Thyroid gland (tissue), 4 donors: Measurements from ENCODE around the gene CBLL1. TPM values are rescaled to one million over a fixed set of nuclear protein-coding genes. Genes with fewer than 3 reads are reported as not detected.
A peak's percentile ranks its signal among the peaks of the same experiment; 100 is the strongest.

ENCODE experiments used
- DNase-seq, 2 donors: peaks; one replicate each; pipeline ENCODE4 v3.0.0-alpha.2; 2019
- H3K27ac ChIP-seq, 3 donors: fragments of 200-600 bp; sonication (generic); 1 replicate in 2 of 3; 2 replicates in 1 of 3; pipeline ENCODE4 v1.5.1; 2016 to 2019; ENCODE audit warnings: mild to moderate bottlenecking in 1 of 3, moderate library complexity in 1 of 3
- H3K27me3 ChIP-seq: fragments of 200-600 bp; sonication (generic); one replicate; pipeline ENCODE4 v1.5.1; 2019
- H3K36me3 ChIP-seq, 2 donors: fragments of 200-600 bp; sonication (generic); one replicate each; pipeline ENCODE4 v1.5.1; 2016 to 2019
- H3K4me1 ChIP-seq, 2 donors: fragments of 200-600 bp; sonication (generic); one replicate each; pipeline ENCODE4 v1.5.1; 2017 to 2019
- H3K4me3 ChIP-seq, 3 donors: fragments of 200-600 bp; sonication (generic); replicated peaks in 1 of 3; 1 replicate in 2 of 3; 2 replicates in 1 of 3; pipeline ENCODE4 v1.5.1; 2016; ENCODE audit warnings: mild to moderate bottlenecking in 1 of 3
- H3K9me3 ChIP-seq: fragments of 200-600 bp; sonication (generic); one replicate; pipeline ENCODE4 v1.5.1; 2017
- POLR2A ChIP-seq, 2 donors: fragments of 450-650 bp; IDR thresholded peaks; one replicate each; pipeline ENCODE4 v1.6.1; 2017; ENCODE audit warnings: antibody characterized with exemption in 2 of 2, mild to moderate bottlenecking in 2 of 2, moderate library complexity in 1 of 2
- WGBS, 2 donors: methylation state at CpG; one replicate each; pipeline ENCODE4 v1.1.5; 2017; 5-methylcytosine and 5-hydroxymethylcytosine counted together
- intact Hi-C: fragments of 100-400 bp; cut with DNase I; formaldehyde crosslinking; loops from one replicate; pipeline ENCODE4 v1.15.1; 2023
- total RNA-seq, 4 donors: library from RNA; depleted of rRNA; stranded (reverse); fragments of >200 nt; gene quantifications; one replicate each; pipeline ENCODE4 v1.2.3, GENCODE V29; 2016
- TF ChIP-seq, protein P1 (sequence below), 6 experiments: fragments of 200-600 bp in 3 of 6; fragments of 450-650 bp in 3 of 6; sonication (generic) in 3 of 6; IDR thresholded peaks; one replicate each; pipeline ENCODE4 v1.5.1; 2016 to 2019; ENCODE audit warnings: antibody characterized with exemption in 6 of 6, mild to moderate bottlenecking in 2 of 6, inconsistent platforms in 1 of 6, moderate library complexity in 1 of 6

The CBLL1 gene
- total RNA-seq, 4 donors from 2014 or later = 27.0 to 41.6 (median 33.5) TPM

DNA sequence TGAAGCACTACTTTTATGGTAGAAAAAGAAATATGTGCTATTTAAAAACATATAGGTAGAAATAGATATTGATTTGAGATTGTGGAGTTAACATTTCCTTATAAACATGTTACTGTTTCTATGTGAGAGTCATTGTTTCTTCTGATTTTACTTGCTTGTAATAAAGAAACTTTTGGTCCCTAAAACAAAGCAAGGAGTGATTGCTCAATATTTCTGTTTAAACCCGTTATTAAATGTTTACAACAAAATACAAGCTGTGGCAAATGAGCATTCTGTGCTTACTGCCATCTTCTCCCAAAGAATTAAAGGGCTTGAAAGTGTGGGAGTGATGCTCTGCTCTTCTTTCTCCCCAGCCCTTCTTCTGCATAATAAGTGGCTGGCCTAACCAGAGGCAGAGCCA, 22.7 kb upstream of the CBLL1 start:
- intact Hi-C loops = loop anchor here (10.0 kb wide), 1 partner anchor 146 kb away; no protein-coding TSS in a partner anchor
- DNase-seq = no peak
- Histone ChIP-seq H3K4me3 (no peak overlapping the region), H3K36me3 (no peaks in the 10 kb centered on the region), H3K27ac (peak overlapping the region; percentile 63 to 93 (median 70)), H3K9me3 (no peaks in the 10 kb centered on the region), H3K27me3 (no peaks in the 10 kb centered on the region), H3K4me1 (peaks cover 29 to 53% of the 10 kb centered on the region in 2 donors)
- 59 to 82% methylated on average over 1 of the region's 1 CpG for WGBS, 2 donors
- no peak for TF ChIP-seq POLR2A (IDR thresholded peaks at IDR 0.05)
- TF ChIP-seq, protein P1, sequence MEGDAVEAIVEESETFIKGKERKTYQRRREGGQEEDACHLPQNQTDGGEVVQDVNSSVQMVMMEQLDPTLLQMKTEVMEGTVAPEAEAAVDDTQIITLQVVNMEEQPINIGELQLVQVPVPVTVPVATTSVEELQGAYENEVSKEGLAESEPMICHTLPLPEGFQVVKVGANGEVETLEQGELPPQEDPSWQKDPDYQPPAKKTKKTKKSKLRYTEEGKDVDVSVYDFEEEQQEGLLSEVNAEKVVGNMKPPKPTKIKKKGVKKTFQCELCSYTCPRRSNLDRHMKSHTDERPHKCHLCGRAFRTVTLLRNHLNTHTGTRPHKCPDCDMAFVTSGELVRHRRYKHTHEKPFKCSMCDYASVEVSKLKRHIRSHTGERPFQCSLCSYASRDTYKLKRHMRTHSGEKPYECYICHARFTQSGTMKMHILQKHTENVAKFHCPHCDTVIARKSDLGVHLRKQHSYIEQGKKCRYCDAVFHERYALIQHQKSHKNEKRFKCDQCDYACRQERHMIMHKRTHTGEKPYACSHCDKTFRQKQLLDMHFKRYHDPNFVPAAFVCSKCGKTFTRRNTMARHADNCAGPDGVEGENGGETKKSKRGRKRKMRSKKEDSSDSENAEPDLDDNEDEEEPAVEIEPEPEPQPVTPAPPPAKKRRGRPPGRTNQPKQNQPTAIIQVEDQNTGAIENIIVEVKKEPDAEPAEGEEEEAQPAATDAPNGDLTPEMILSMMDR (IDR thresholded peaks at IDR 0.05) = no peak

DNA sequence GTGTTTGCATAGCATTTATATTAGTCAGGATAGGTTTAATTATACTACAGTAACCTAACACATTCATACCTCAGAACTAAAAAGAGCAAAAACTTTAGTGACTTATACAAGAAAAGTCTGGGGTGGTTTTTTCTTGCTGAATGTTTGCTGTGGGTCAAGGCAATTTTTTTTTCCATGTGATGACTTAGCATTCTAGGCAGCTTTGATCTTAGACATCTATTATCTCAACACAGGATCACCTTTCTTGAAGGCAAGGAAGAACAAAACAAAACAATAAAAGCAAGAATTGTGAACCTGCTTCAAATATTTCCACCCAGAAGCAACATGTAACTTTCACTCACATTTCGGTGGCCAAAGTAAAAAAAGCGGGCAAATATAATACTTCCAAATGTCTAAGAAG, 20.7 kb upstream of the CBLL1 start:
- TF ChIP-seq, protein P1 (IDR thresholded peaks at IDR 0.05) = no peak
- no peak for TF ChIP-seq POLR2A (IDR thresholded peaks at IDR 0.05)
- no peaks in the 10 kb centered on the region for H3K27me3 ChIP-seq
- peak overlapping the region in 2 of 3 donors; percentile 42 to 50 for H3K27ac ChIP-seq
- no peaks in the 10 kb centered on the region for H3K36me3 ChIP-seq
- no peak overlapping the region for H3K4me3 ChIP-seq
- WGBS, 2 donors = 95 to 96% methylated on average over 2 of the region's 2 CpGs
- no peaks in the 10 kb centered on the region for H3K9me3 ChIP-seq
- no peak for DNase-seq
- intact Hi-C loops = loop anchor here (10.0 kb wide), 1 partner anchor 148 kb away; no protein-coding TSS in a partner anchor
- H3K4me1 ChIP-seq = peaks cover 24 to 49% of the 10 kb centered on the region in 2 donors

DNA sequence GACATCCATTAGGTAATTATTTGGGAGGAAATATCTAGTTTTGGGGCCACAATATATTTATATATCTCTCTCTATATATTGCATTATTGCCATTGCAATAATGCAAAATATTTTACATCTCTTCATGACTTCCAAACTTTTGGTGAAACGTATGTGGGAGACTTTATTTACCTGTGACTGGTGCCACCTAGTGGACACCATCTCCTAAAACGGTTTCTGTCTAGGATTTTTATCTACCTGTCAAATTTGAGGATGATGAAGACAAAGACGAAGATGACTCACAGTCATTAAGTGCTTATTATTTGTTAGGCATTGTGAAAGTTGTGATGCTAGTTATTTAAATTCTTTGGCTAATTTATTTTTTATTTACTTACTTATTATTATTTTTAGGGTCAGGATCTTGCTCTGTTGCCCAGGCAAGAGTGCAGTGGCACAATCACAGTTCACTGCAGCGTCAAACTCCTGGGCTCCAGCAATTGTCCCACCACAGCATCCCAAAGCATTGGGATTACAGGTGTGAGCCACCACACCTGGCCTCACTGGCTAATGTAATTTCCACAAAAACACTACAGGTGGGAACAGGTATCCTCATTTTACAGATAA, 18.7 kb upstream of the CBLL1 start:
- 24 to 30% methylated on average over 4 of the region's 4 CpGs for WGBS, 2 donors
- peak; percentile 59 to 62 for DNase-seq
- TF ChIP-seq, protein P1 (IDR thresholded peaks at IDR 0.05) = peak in 5 of 6 experiments; percentile 50 to 79 (median 66)
- no peak for TF ChIP-seq POLR2A (IDR thresholded peaks at IDR 0.05)

DNA sequence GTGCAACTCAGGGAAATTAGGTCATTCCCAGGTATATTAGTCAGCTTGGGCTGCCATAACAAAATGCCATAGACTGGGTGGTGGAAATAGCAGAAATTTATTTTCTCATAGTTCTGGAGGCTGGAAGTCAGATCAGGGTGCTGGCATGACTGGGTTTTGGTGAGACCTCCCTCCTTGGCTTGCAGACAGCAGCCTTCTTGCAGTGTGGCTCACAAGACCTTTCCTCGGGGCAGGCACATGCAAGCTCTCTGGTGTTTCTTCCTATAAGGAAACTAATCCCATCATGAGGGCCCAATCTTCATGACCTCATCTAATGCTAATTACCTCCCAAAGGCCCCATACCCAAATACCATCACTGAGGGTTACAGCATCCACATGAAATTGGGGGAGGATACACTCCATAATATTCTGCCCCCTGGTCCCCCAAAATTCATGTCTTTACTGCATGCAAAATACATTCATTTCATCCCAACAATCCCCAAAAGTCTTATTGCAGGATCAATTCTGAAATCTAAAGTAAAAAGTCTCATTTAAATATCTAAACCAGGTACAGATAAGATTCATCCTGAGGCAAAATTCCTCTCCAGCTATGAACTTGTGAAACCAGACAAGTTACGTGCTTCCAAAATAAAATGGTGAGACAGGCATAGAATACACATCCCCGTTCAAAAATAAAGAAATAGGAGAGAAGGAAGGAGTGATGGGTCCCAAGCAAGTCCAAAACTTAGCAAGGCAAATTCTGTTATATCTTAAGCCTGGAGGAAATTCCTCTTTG, 17.4 kb upstream of the CBLL1 start:
- no peak for DNase-seq
- Histone ChIP-seq H3K4me3 (no peak overlapping the region), H3K36me3 (no peaks in the 10 kb centered on the region), H3K27me3 (no peaks in the 10 kb centered on the region), H3K27ac (no peak overlapping the region), H3K4me1 (peaks cover 1 to 16% of the 10 kb centered on the region in 2 donors), H3K9me3 (no peaks in the 10 kb centered on the region)
- WGBS, 2 donors = 84 to 90% methylated on average over 3 of the region's 3 CpGs
- TF ChIP-seq, protein P1 (IDR thresholded peaks at IDR 0.05) = no peak
- no peak for TF ChIP-seq POLR2A (IDR thresholded peaks at IDR 0.05)
- intact Hi-C loops = loop anchor here (5.0 to 10.0 kb wide), 2 partner anchors 152 to 264 kb away; no protein-coding TSS in a partner anchor

More for the DNA sequence above, 18.7 kb upstream of the CBLL1 start:
- Histone ChIP-seq H3K9me3 (no peaks in the 10 kb centered on the region), H3K36me3 (no peaks in the 10 kb centered on the region), H3K27ac (no peak overlapping the region), H3K4me1 (peaks cover 10 to 29% of the 10 kb centered on the region in 2 donors), H3K27me3 (no peaks in the 10 kb centered on the region), H3K4me3 (no peak overlapping the region)
- intact Hi-C loops = loop anchor here (5.0 to 10.0 kb wide), 2 partner anchors 150 to 263 kb away; no protein-coding TSS in a partner anchor

DNA sequence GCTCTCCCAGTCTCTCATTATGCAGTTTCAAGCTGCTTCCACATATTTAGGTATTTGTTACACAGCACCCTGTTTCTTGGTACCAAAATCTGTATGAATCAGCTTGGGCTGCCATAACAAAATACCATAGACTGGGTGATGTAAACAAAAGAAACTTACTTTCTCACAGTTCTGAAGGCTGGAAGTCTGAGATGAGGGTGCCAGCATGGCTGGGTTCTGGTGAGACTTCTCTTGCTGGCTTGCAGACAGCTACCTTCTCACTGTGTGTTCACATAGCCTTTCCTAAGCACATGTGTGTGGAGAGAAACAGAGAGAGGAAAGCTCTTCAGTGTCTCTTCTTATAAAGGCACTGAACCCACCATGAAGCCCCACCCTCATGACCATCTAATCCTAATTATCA, 15.7 kb upstream of the CBLL1 start:
- peaks cover 0 to 8% of the 10 kb centered on the region in 2 donors for H3K4me1 ChIP-seq
- H3K4me3 ChIP-seq = no peak overlapping the region
- no peaks in the 10 kb centered on the region for H3K9me3 ChIP-seq
- H3K36me3 ChIP-seq = no peaks in the 10 kb centered on the region
- H3K27me3 ChIP-seq = no peaks in the 10 kb centered on the region
- TF ChIP-seq, protein P1 (IDR thresholded peaks at IDR 0.05) = no peak
- no peak for TF ChIP-seq POLR2A (IDR thresholded peaks at IDR 0.05)
- H3K27ac ChIP-seq = no peak overlapping the region
- DNase-seq = no peak
- intact Hi-C loops = loop anchor here (5.0 to 10.0 kb wide), 2 partner anchors 153 to 266 kb away; no protein-coding TSS in a partner anchor
